GM18526 (cell line): Measurements from ENCODE around the gene SLC6A18.

Experiments used
- POLR2A ChIP-seq: IDR thresholded peaks from 3 replicates; pipeline ENCODE4 v1.6.1; 2011; ENCODE audit not compliant: insufficient read length; ENCODE audit errors: extremely low read depth

The SLC6A18 gene

DNA sequence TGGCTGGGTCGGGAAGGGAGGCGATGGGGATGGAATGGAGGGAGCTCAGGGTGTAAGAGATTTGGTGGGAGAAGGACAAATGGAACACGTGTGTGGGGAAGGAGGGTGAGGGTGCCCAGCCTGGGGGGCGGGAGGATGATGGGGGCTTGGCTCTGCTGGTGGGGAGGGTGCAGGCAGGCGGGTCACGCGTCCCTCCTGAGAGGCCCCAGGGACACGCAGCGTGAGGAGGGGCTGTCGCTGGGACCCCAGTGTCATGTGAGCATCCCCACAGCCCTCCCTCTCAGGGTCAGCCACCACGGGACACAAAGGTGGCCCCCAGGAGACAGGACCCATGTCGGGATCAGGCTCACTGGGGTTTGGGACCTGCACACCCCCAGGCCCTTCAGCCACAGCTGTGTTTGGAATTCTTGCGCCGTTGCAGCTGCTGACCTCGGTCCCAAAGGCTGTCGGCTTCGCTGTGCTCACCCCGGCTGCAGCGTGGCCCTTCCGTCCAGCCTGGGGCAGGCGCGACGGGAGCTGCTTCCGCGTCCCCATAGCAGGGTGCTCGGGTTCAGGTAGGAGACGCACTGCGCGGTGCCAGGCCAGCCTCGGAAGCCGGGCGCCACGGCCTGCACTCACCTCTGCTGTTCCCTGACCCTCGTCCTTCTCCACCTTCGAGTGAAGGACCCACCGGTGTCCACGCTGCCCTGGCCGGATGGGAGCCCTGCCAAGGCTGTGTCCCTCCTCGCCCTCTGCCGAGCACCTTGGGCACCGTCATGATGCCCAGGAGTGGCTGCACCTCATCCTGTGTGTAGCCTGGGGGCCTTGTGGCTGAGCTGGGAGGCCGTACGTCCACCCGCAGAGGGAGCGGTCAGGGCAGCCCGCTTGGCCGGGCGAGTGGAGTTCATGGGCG lies 18.4 kb upstream of the SLC6A18 start:
- TF ChIP-seq POLR2A: no peak

DNA sequence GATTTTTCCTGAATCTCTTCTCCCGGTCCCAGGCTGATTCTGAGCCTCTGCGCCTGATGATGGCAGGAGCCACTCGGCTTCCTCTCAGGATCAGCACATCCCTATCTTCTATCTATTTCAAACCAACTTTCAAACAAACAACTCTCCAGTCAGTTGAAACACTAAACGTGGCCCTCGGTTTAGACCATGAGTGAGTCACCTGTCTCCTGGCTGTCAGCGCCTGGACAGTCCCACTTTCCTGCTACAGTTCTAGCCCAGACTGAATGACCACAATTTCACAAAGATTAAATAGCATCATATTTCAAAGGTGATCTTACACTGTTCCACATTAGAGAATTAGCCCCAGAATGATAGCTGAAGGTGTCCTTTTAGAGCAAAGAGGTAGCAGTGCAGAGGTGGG lies 17.6 kb upstream of the SLC6A18 start:
- no peak for TF ChIP-seq POLR2A

DNA sequence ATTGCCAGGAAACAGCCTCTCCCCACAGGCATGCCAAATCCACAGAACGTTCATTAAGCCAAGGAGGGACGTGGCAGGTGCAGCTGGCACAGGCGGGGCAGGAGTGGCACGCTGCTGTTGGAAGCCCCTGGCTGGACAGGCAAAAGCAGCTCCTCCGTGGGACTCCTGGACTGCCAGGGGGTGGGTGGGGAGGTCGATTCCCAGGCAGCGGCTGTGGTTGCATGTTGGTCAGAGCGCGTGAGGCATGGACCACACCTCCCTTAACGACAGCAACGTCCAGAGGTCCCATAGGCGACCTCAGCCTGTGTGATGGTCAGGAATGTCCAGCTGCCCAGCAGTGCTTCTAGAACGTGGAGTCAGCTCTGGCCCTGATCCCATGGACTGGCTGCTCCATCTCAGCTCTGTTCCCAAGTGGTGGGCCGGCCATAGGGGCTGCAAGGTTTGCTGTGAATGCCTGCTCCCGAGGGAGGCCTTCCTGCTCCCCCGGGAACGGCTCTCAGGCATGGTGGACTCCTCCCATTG lies 16.9 kb upstream of the SLC6A18 start:
- TF ChIP-seq POLR2A: no peak

DNA sequence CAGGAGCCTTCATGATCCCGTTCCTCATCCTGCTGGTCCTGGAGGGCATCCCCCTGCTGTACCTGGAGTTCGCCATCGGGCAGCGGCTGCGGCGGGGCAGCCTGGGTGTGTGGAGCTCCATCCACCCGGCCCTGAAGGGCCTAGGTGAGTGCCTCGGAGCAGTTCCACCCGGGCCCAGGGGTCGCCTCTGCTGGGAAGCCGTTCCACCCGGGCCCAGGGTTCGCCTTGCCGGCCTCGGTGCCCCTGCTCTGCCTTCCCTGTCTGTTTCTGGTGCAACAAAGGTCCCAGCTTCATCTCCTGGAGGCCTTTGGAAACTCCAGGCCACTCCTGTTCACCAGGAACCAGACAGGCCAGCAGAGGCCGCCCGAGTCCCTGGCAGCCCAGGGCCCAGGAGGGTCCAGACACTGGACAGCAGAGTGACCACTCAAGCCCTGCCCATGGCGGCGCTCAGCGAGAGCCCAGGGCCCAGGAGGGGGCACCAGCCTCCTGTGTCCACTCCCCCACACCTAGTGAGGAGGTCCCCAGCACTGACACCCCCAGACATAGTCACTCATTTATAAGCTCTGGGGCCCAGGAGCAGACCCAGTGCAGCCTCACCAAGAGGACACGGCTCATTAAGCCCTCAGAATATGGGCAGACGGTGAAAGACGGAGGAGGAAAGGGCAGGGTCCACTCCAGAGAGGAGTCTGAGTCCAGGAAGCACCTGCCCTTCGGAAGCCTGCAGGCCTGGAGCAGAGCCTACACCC lies 16.3 kb upstream of the SLC6A18 start:
- TF ChIP-seq POLR2A: no peak

DNA sequence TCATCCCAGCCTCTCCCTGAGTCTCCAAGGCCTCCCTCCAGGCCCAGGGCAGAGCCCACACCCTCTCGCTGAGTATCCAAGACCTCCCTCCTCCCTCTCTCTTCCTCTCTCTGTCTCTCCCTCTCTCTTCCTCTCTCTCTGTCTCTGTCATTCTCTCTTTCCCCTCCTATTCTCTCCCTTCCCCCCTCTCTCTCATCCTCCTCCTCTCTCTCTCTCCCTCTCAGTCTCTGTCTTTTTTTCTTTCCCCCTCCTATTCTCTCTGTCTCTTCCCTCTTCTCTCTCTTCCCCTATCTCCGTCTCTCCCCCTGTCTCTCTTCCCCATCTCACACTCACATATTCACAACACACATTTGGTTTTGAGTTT lies 15.7 kb upstream of the SLC6A18 start:
- TF ChIP-seq POLR2A: no peak

DNA sequence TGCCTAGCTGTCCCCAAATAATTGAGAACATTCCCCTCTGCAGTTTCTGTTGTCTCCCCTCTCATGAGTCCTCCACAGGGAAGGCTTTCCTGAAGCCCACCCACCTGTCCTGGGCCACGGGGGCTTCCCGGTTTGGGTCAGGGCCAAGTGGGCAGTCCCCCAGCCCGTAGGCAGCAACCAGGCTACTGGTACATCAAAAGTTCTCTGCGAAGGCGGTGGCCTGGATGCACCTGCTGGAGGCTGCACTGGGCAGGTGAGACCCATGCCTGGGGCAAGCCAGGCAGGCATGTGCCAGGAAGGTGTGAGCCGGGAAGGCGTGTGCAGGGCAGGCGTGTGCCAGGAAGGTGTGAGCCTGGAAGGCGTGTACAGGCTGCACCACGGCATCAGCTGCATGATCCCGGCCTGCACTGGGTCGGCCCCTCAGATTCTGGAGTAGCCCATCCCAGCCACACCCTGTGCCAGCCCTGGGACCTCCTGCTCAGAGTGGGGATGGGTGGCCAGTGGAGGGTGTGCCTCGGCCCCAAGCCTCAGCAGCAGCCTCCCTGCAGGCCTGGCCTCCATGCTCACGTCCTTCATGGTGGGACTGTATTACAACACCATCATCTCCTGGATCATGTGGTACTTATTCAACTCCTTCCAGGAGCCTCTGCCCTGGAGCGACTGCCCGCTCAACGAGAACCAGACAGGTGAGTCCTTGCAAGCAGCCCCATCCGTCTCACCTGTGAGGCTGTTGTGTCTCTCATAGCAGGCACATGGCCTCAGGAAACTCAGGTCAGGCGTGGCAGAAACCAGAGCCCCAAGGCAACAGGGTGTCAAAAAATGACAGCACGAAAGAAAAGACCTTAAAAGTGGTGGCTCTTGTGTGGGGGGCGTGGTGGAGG lies 15.0 kb upstream of the SLC6A18 start:
- TF ChIP-seq POLR2A: no peak

DNA sequence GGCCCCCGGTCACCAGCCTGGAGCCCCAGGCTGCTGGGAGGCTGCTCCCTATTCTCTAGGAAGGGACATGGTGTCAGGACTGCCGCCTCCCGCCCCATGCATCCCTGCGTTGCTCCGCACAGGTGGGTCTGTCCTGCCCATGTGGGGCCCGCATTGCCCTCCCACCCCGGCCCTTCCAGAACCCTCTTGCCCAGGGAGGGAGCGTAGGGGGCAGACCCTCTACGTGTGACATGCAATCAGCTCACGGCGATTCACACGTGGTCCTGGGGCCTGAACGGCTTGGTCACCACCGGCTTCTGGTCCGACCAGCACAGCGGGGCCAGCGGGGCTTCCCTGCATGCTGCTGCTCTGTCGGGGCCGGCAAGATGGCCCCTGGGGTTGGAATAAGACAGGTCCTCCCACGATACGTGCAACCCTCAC lies 14.3 kb upstream of the SLC6A18 start:
- no peak for TF ChIP-seq POLR2A

DNA sequence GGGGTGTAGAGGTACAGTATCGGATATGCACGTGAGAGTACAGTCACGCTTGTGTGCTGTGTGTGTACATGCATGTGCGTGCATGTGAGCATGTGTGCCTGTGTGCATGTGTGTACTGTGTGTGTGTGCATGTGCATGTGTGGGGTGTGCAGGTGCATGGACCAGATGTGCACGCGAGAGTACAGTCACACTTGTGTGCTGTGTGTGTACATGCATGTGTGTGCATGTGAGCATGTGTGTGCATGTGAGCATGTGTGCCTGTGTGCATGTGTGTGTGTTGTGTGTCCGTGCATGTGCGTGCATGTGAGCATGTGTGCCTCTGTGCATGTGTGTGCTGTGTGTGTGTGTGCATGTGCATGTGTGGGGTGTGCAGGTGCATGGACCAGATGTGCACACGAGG lies 13.5 kb upstream of the SLC6A18 start:
- no peak for TF ChIP-seq POLR2A

DNA sequence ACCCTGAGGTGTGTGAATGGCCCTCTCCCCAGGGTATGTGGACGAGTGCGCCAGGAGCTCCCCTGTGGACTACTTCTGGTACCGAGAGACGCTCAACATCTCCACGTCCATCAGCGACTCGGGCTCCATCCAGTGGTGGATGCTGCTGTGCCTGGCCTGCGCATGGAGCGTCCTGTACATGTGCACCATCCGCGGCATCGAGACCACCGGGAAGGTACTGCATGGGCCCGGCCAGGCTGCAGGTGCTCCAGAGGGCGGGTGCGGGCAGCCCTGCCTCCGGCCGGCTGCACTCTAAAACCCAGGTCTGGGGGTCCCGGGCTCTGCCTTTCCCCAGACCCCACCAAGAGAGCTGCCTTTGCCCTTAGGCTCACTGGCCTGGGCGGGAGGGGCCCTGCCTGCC lies 12.9 kb upstream of the SLC6A18 start:
- TF ChIP-seq POLR2A: no peak

DNA sequence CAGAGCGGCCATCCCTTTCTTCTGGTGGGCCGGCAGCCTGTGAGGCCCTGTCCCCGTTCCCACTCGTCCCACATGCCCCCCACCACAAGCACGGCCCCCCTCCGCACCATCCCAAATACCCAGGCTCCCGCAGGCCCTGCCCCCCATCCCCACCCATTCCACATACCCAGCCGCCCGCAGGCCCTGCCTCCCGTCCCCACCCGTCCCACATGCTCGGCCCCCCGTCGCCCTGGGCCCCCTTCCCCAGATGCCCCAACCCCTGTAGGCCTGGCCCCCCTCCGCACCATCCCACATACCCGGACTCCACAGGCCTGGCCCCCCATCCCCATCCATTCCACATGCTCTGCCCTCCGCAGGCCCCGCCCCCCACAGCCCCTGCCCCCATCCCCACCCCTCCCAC lies 12.3 kb upstream of the SLC6A18 start:
- no peak for TF ChIP-seq POLR2A

DNA sequence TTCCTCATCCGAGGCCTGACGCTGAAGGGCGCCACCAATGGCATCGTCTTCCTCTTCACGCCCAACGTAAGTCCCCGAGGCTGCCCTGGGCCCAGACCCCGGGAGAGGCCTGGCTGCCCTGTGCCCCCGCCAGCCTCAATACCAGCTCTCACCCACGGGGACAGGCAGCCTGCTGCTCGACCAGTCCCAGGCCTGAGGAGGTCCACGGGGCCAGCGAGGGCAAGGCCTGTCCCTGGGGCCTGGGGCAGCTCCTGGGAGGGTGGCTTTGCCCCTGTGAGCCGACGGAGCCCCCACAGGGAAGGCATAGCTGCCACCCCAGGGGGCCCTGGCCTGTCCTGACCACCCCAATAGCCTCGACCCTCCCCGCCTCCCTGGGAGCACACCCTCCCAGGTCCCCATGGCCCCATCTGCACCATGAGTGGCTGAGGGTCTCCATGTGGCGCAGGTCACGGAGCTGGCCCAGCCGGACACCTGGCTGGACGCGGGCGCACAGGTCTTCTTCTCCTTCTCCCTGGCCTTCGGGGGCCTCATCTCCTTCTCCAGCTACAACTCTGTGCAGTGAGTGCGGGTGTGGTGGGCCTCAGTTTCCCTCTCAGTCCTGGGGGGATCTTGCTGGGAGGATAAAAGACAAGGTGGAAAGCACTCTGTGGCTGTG lies 11.5 kb upstream of the SLC6A18 start:
- TF ChIP-seq POLR2A: no peak

DNA sequence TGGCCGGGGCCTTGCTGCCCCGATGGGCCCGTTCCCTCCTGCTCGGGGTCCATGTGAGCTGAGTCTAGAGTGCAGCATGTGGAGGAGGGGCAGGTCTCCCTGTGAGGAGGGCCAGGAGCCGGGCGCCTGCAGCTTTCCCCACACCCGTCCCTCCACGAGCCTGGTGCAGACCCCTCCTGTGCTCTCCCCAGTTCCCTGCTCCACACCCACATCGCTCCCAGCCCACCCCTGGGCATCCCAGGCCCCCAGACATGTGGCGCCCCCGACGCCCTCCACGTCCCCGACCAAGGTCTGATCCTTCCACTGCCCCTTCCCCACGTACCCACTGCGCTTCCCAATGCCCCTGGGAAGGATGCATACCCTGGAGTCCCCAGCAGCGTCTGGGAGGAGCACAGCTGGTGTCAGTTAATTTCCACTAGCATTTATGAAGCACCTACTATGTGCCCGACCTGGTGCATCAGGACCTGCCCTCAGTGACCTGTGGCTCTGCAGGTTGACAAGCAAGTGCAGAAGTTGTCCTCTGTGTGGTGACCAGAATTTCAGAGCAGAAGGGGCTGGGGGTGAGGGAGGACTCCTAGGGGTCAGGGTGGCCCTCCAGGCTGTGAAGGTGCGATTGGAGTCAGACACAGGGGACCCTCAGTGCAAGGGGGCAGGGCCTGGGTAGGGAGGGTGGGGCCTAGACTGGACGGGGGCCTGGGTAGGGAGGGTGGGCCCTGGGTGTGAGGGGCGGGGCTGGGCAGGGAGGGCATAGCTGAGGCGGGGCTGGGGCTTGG lies 10.8 kb upstream of the SLC6A18 start:
- no peak for TF ChIP-seq POLR2A

DNA sequence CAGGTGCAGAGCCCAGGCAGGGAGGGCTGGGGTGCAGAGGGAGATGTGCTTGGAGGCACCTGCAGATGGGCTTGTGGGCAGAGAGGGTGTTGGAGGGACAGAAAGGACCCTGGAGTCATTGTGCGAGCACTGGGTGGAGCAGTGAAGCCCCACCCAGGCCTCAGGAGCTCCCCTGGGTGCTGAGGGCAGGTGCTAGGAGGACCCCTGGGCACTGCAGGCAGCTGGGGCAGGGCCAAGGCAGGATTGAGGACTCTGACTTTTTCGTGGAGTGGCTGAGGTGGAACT lies 10.3 kb upstream of the SLC6A18 start:
- no peak for TF ChIP-seq POLR2A
